Lower leg skin (tissue), 3 donors: ENCODE results near the gene SLC26A9.

ENCODE experiments used
- POLR2A ChIP-seq, 2 donors: fragments of 450-650 bp; IDR thresholded peaks; one replicate each; pipeline ENCODE4 v1.6.1; 2016 to 2017; ENCODE audit warnings: antibody characterized with exemption in 2 of 2, mild to moderate bottlenecking in 1 of 2, moderate library complexity in 1 of 2
- TF ChIP-seq, protein P1 (sequence below), 3 donors: fragments of 450-650 bp; IDR thresholded peaks; one replicate each; pipeline ENCODE4 v1.5.1; 2016; ENCODE audit warnings: antibody characterized with exemption in 3 of 3, mild to moderate bottlenecking in 3 of 3, moderate library complexity in 2 of 3

DNA sequence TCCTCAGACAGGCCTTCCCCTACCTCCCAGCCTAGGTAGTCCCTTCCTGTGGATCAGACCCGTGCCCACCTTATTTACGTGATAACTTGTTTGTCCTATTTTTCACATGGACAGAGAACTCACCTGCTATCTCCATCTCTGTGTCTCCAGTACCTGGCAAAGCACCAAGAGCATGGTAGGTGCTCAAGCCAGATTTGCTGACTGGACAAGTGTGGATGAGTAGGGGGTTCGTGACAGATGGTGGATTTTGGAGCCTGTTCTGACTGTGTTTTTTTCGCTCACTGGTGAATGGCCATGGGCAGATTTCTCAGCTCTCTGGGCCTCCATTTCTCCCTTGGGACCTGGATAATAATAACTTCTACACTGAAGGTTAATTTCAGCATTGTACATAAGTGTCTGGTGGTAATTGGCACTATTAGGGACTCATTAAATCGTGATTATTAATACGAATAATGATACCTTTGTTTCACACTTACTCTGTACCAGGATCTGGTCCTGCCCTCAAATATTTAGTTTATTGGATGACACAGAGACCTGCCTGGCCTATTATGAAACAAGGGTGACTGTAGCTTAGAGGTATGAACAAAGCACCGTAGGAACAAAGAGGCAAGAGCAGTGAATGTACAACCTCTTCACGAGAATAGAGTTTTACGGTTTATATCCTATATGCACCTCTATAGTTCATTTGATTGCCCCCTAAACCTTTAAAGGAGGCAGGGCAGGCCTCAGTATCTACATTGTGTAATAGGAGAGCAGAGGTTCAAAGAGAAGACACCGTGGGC, 24.5 kb upstream of the SLC26A9 start:
- TF ChIP-seq, protein P1, sequence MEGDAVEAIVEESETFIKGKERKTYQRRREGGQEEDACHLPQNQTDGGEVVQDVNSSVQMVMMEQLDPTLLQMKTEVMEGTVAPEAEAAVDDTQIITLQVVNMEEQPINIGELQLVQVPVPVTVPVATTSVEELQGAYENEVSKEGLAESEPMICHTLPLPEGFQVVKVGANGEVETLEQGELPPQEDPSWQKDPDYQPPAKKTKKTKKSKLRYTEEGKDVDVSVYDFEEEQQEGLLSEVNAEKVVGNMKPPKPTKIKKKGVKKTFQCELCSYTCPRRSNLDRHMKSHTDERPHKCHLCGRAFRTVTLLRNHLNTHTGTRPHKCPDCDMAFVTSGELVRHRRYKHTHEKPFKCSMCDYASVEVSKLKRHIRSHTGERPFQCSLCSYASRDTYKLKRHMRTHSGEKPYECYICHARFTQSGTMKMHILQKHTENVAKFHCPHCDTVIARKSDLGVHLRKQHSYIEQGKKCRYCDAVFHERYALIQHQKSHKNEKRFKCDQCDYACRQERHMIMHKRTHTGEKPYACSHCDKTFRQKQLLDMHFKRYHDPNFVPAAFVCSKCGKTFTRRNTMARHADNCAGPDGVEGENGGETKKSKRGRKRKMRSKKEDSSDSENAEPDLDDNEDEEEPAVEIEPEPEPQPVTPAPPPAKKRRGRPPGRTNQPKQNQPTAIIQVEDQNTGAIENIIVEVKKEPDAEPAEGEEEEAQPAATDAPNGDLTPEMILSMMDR (IDR thresholded peaks at IDR 0.05): no peak
- no peak for TF ChIP-seq POLR2A (IDR thresholded peaks at IDR 0.05)
